Activated naive CD4-positive, alpha-beta T cell (primary cell): ENCODE measurements around the gene SBF2.

Source experiments
- DNase-seq, 4 experiments: peaks; one replicate each; lab custom pipeline; 2025; lab: John Stamatoyannopoulos, UW

Gene SBF2

GRCh38 chr11:10293423-10294289 is at the start of gene SBF2:
TSS of gene SBF2 (minus strand) at chr11:10294219. CDS start at chr11:10294069, 150 bp downstream.
- DNase-seq: peak; percentile 41 to 76 (median 52)

- DNase-seq: no peak
Observed at GRCh38 chr11:10338287-10338686, 44.3 kb upstream of the SBF2 start.

GRCh38 chr11:10333490-10333889 is 39.5 kb upstream of the SBF2 start:
- DNase-seq: no peak

- no peak for DNase-seq
Observed at GRCh38 chr11:10331548-10332289, 37.7 kb upstream of the SBF2 start.

- no peak for DNase-seq
Observed at GRCh38 chr11:10329935-10330334, 35.9 kb upstream of the SBF2 start.

- DNase-seq: no peak
Observed at GRCh38 chr11:10329356-10329755, 35.3 kb upstream of the SBF2 start.

GRCh38 chr11:10328314-10329098 is 34.5 kb upstream of the SBF2 start:
- no peak for DNase-seq

GRCh38 chr11:10327254-10327653 is 33.2 kb upstream of the SBF2 start:
- DNase-seq: no peak

- no peak for DNase-seq
Observed at GRCh38 chr11:10326012-10326964, 32.3 kb upstream of the SBF2 start.

- no peak for DNase-seq
Observed at GRCh38 chr11:10325277-10326011, 31.4 kb upstream of the SBF2 start.

- DNase-seq: no peak
Observed at GRCh38 chr11:10324474-10324873, 30.5 kb upstream of the SBF2 start.

GRCh38 chr11:10323793-10324170 is 29.8 kb upstream of the SBF2 start:
- no peak for DNase-seq

GRCh38 chr11:10322830-10323792 is 29.1 kb upstream of the SBF2 start:
- DNase-seq: peak in 2 of 4 experiments; percentile 3 to 20

- DNase-seq: no peak
Observed at GRCh38 chr11:10322401-10322800, 28.4 kb upstream of the SBF2 start.

GRCh38 chr11:10320736-10321465 is 26.9 kb upstream of the SBF2 start:
- no peak for DNase-seq

- DNase-seq: no peak
Observed at GRCh38 chr11:10319702-10320558, 25.9 kb upstream of the SBF2 start.

- no peak for DNase-seq
Observed at GRCh38 chr11:10318527-10318802, 24.4 kb upstream of the SBF2 start.
